Fibroblast of villous mesenchyme (primary cell): ENCODE measurements around the gene CDK11B. TPM values are rescaled to one million over a fixed set of nuclear protein-coding genes. Genes with fewer than 3 reads are reported as not detected.

Source experiments
- DNase-seq: peaks from one replicate; pipeline ENCODE4 v3.0.0-alpha.2; 2010; ENCODE audit warnings: low read depth
- H3K4me3 ChIP-seq: 2 replicates; pipeline ENCODE4 v1.5.1; 2011; ENCODE audit warnings: low read depth, mild to moderate bottlenecking, low read length
- CTCF ChIP-seq: IDR thresholded peaks from 2 replicates; pipeline ENCODE4 v1.5.1; 2012; ENCODE audit warnings: low read depth, mild to moderate bottlenecking, low read length; ENCODE audit not compliant: insufficient read depth
- total RNA-seq: library from RNA; depleted of rRNA; stranded (reverse); fragments of >200 nt; gene quantifications from 2 replicates; pipeline ENCODE4 v1.2.3, GENCODE V29; 2012

CDK11B gene
- total RNA-seq, 1 donor, result 6.0 TPM

GRCh38 chr1:1605034-1605591 lies 53.7 kb downstream of the CDK11B start:
- TF ChIP-seq CTCF, result no peak
- no peak for DNase-seq
- H3K4me3 ChIP-seq, result no peak overlapping the region

- no peak for TF ChIP-seq CTCF
- no peak for DNase-seq
- H3K4me3 ChIP-seq, result no peak overlapping the region
Measured at GRCh38 chr1:1604374-1605033, 54.3 kb downstream of the CDK11B start.

GRCh38 chr1:1603671-1604373 lies 55.0 kb downstream of the CDK11B start:
- TF ChIP-seq CTCF, result no peak
- DNase-seq, result no peak
- no peak overlapping the region for H3K4me3 ChIP-seq

- H3K4me3 ChIP-seq, result no peak overlapping the region
- DNase-seq, result no peak
- no peak for TF ChIP-seq CTCF
Measured at GRCh38 chr1:1602968-1603506, 55.8 kb downstream of the CDK11B start.

GRCh38 chr1:1602304-1602967 lies 56.4 kb downstream of the CDK11B start:
- H3K4me3 ChIP-seq, result no peak overlapping the region
- no peak for TF ChIP-seq CTCF
- no peak for DNase-seq

GRCh38 chr1:1601564-1602303 lies 57.1 kb downstream of the CDK11B start:
- no peak overlapping the region for H3K4me3 ChIP-seq
- TF ChIP-seq CTCF, result no peak
- DNase-seq, result no peak
